GM12865 (cell line): ENCODE results near the gene DCUN1D3.

ENCODE experiments used
- DNase-seq: peaks from one replicate; pipeline ENCODE4 v3.0.0; 2010; ENCODE audit warnings: low read depth
- H3K4me3 ChIP-seq: 2 replicates; pipeline ENCODE4 v1.5.1; 2011; ENCODE audit warnings: mild to moderate bottlenecking, low read depth, low read length, control low read depth
- CTCF ChIP-seq: IDR thresholded peaks from 2 replicates; pipeline ENCODE4 v1.5.1; 2011; ENCODE audit warnings: low read length, control low read depth, low read depth, inconsistent platforms; ENCODE audit not compliant: insufficient read depth; ENCODE audit errors: missing control alignments

Gene DCUN1D3

DNA sequence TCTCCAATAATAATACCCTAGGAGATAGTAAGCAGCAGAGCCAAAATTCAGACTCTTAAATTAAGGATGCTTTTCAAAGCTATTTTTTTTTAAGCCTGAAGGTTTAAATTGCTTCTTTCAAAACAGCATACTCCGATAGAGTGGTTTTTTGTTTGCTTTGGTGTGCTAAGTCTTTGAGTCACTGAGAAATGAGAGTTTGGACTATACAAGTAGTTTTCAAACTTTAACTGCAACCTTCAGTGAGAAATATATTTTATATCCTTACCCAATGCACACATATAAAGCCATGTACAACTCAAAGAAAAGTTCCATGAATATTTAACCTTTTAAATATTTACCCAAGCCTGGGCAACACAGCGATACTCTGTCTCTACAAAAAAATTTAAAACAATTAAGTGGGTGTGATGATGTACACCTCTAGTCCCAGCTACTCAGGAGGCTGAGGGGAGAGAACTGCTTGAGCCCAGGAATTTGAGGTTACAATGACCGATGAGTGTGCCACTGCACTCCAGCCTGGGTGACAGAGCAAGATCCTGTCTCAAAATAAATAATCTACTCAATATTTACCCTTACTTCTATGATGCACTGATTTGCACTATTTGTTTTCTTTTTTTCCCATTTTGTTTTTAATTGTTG is 19.2 kb downstream of the DCUN1D3 start:
- H3K4me3 ChIP-seq, result no peak overlapping the region
- DNase-seq, result no peak
- no peak for TF ChIP-seq CTCF

DNA sequence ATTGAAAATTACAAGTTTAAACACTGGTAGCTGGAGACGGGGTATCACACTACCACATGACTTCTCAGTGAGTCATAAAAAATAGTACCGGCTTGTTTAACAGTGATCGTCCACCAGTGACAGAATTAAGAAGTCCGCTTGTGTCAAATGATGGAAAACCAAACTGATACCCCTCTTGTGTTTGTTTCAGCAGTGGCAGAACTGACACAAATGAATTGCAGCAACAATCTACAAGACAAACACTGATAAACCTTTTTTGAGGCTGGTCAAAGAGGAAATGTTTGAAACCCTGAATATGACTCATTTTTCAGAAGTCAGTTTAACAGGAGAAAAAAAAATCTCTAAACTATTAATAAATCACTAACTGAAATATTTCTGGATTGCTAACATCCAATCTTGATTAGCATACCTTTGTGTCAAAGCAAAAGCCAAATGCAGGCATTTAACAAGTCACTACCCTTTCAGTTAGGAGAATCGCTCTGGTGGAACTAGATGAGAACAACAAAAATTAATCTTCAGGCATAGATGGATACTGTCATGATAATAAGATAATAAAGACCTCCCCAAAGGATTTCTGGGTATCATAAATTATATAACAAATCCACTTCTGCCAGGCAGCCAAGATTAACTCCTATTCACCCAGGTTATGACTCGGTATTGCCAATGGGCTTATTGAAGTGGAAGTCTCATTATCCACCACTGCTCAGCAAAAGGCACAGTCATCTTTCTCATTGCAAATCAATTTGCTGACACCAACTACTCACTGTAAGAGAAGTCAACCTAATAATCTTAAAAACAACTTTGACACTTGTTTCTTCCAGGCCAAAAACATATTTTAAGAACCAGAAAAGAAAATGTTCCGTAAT is 20.8 kb downstream of the DCUN1D3 start:
- H3K4me3 ChIP-seq, result no peak overlapping the region
- TF ChIP-seq CTCF, result no peak
- peak; percentile 78 for DNase-seq

GRCh38 chr16:20878682-20879147 is 21.4 kb downstream of the DCUN1D3 start:
- no peak for TF ChIP-seq CTCF
- no peak overlapping the region for H3K4me3 ChIP-seq
- DNase-seq, result peak; percentile 22

DNA sequence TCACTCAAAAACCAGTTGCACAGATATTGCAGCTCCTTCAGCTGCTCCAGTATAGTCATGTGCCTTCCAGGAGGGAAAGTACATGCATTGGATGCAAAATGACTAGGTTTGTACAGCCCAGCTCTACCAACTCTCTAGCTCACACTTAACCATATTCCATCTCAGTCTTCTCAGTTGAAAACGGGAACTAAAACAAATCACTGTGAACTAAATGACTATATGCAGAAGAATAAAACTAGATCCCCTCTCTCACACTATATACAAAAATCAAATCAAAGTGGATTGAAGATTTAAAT is 24.9 kb downstream of the DCUN1D3 start:
- H3K4me3 ChIP-seq, result 0 out of 2 replicates have a peak overlapping the region, but pooled peaks have one; percentile 26
- peak; percentile 57 for DNase-seq
- TF ChIP-seq CTCF, result no peak

DNA sequence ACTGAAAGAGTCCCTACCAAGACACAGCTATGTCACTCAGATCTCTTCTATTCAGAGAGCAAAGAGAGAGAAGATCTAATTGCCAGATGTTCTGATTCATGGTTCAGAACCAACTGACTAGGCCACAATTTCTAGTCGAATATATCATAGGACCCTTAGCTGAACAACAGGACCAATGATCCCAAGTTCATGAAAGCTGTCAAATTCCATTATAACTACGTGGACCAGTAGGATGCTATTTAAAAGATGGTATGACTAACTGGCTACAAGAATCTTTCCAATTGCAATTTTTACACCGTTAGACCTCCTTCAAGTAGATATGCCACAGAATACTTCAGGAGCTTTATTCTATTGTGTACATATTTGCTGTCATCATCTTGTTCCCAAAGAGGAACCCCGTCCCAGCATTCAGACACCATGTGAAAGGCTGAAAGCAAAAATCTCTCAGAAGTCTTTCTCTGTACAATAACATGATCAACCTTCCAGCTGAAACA is 26.0 kb downstream of the DCUN1D3 start:
- TF ChIP-seq CTCF, result no peak
- DNase-seq, result peak; percentile 10
- no peak overlapping the region for H3K4me3 ChIP-seq

- H3K4me3 ChIP-seq, result no peak overlapping the region
- DNase-seq, result no peak
- no peak for TF ChIP-seq CTCF
Measured at GRCh38 chr16:20873331-20873730, 26.8 kb downstream of the DCUN1D3 start.
